GM23338 (cell line): ENCODE data around the gene TNS4. TPM values are rescaled to one million over a fixed set of nuclear protein-coding genes. Genes with fewer than 3 reads are reported as not detected.

Experiments
- ATAC-seq: fragments of 200-7000 bp; cut with Tn5 transposase; 3 replicates; pipeline ENCODE4 v1.9.1; 2020
- DNase-seq: peaks from one replicate; pipeline ENCODE4 v3.0.0-alpha.2; 2015; ENCODE audit warnings: low spot score
- H2AFZ ChIP-seq: fragments of 200-600 bp; sonication (generic); 2 replicates; pipeline ENCODE4 v1.8.0; 2016; ENCODE audit warnings: antibody characterized with exemption, mild to moderate bottlenecking, moderate library complexity
- H3F3A ChIP-seq: fragments of 200-600 bp; sonication (generic); replicated peaks from 2 replicates; pipeline ENCODE4 v1.8.0; 2017; ENCODE audit warnings: antibody characterized with exemption, mixed run types, low read depth
- H3K27ac ChIP-seq: fragments of 200-600 bp; sonication (generic); 2 replicates; pipeline ENCODE4 v1.6.1; 2016; ENCODE audit warnings: low read depth
- H3K27me3 ChIP-seq: fragments of 200-600 bp; sonication (generic); 2 replicates; pipeline ENCODE4 v1.8.0; 2016; ENCODE audit warnings: mild to moderate bottlenecking, mixed run types, moderate library complexity; ENCODE audit not compliant: insufficient read depth
- H3K36me3 ChIP-seq: fragments of 200-600 bp; sonication (generic); 2 replicates; pipeline ENCODE4 v1.8.0; 2016; ENCODE audit warnings: mild to moderate bottlenecking; ENCODE audit not compliant: insufficient read depth
- H3K4me1 ChIP-seq: fragments of 200-600 bp; sonication (generic); 2 replicates; pipeline ENCODE4 v1.8.0; 2016; ENCODE audit warnings: mild to moderate bottlenecking, moderate library complexity; ENCODE audit not compliant: insufficient read depth
- H3K4me2 ChIP-seq: fragments of 200-600 bp; sonication (generic); 2 replicates; pipeline ENCODE4 v1.7.1; 2017; ENCODE audit warnings: mixed run types
- H3K4me3 ChIP-seq: fragments of 200-600 bp; sonication (generic); 2 replicates; pipeline ENCODE4 v1.6.1; 2016; ENCODE audit warnings: mixed run types
- H3K79me2 ChIP-seq: fragments of 200-600 bp; sonication (generic); replicated peaks from 2 replicates; pipeline ENCODE4 v1.8.0; 2017; ENCODE audit warnings: mild to moderate bottlenecking; ENCODE audit not compliant: insufficient read depth
- H3K9me2 ChIP-seq: fragments of 200-600 bp; sonication (generic); 2 replicates; pipeline ENCODE4 v1.8.0; 2017; ENCODE audit not compliant: insufficient read depth
- H4K20me1 ChIP-seq: fragments of 200-600 bp; sonication (generic); replicated peaks from 2 replicates; pipeline ENCODE4 v1.8.0; 2017; ENCODE audit warnings: mild to moderate bottlenecking; ENCODE audit not compliant: insufficient read depth
- H3K27ac Mint-ChIP-seq: 2 replicates; pipeline ENCODE4 v1.8.0; 2020; ENCODE audit warnings: inconsistent platforms, mild to moderate bottlenecking, moderate library complexity, mixed read lengths
- H3K27me3 Mint-ChIP-seq: 3 replicates; pipeline ENCODE4 v1.8.0; 2022; ENCODE audit warnings: low read depth, mild to moderate bottlenecking, moderate library complexity, mixed read lengths, inconsistent platforms; ENCODE audit not compliant: insufficient read depth, poor library complexity
- H3K36me3 Mint-ChIP-seq: 3 replicates; pipeline ENCODE4 v1.8.0; 2021; ENCODE audit warnings: low read depth, mild to moderate bottlenecking, inconsistent platforms, moderate library complexity, mixed read lengths
- H3K4me1 Mint-ChIP-seq: 3 replicates; pipeline ENCODE4 v1.8.0; 2020; ENCODE audit warnings: mild to moderate bottlenecking, inconsistent platforms, mixed read lengths
- H3K4me3 Mint-ChIP-seq: 3 replicates; pipeline ENCODE4 v1.8.0; 2021; ENCODE audit warnings: moderate library complexity, mild to moderate bottlenecking, inconsistent platforms, mixed read lengths
- H3K9me3 Mint-ChIP-seq: 3 replicates; pipeline ENCODE4 v1.8.0; 2020; ENCODE audit warnings: moderate library complexity, mild to moderate bottlenecking, inconsistent platforms, mixed read lengths
- CREB1 ChIP-seq: fragments of 250-450 bp; sonication (Bioruptor Pico); IDR thresholded peaks from 2 replicates; pipeline ENCODE4 v1.5.0; 2020; ENCODE audit warnings: low read depth, mild to moderate bottlenecking, moderate library complexity
- ETS1 ChIP-seq: IDR thresholded peaks from 2 replicates; pipeline ENCODE4 v1.6.1; 2016; ENCODE audit warnings: antibody characterized with exemption
- ZNF331 ChIP-seq: fragments of 250-450 bp; sonication (Bioruptor Pico); IDR thresholded peaks from 2 replicates; pipeline ENCODE4 v1.5.0; 2020; ENCODE audit warnings: low read depth, mild to moderate bottlenecking, moderate library complexity
- ZNF462 ChIP-seq: fragments of 250-450 bp; sonication (Bioruptor Pico); IDR thresholded peaks from 2 replicates; pipeline ENCODE4 v1.5.0; 2020; ENCODE audit warnings: mild to moderate bottlenecking, moderate library complexity
- polyA plus RNA-seq: library from polyadenylated mRNA; unstranded; fragments of >200 nt; fragmentation: Nextera tagmentation; extraction: Ambion mirVana; gene quantifications from 2 replicates; pipeline ENCODE4 v1.2.1, GENCODE V29; 2016
- total RNA-seq: library from RNA; depleted of rRNA; stranded (reverse); fragments of >200 nt; shearing (Covaris generic); gene quantifications from 2 replicates; pipeline ENCODE4 v1.2.3, GENCODE V29; 2014

Gene TNS4
- total and polyA plus RNA-seq, 2 experiments from 2014 or later: 0.31 to 4.9 TPM

GRCh38 chr17:40447806-40448205, 53.6 kb downstream of the TNS4 start (continued):
- TF ChIP-seq ZNF331 (CRISPR knock-in tag) (no peak), ZNF462 (CRISPR knock-in tag) (no peak)

DNA sequence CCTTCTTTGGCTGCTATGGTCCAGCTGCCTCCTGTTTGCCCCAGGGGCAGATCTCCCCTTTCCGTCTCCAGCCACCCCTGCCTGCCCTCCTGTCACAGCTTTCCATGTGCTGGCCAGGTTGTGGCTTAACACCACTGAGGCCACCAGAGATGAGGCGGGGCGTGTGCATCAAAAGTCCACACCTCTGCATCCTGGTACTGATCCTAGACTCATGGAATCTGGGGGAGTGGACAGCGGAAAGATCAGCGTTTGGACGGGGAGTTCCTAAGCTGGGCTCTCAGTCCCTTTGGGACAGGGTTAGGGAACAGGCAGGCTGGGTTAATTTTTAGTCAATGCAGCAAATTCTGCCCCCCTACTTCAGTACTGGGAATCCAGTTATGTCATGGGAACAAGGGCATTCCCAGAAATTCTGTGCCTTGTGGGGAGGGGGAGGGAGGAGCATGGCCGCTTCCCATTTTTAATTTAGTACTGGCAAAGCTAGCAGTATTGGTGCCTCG, 54.2 kb downstream of the TNS4 start:
- Mint-ChIP-seq H3K4me3 (no peak overlapping the region), H3K9me3 (no peaks in the 10 kb centered on the region), H3K36me3 (peaks cover 3% of the 10 kb centered on the region; the same call in 2 of the 3 replicates), H3K27ac (no peak overlapping the region), H3K4me1 (peaks cover 43% of the 10 kb centered on the region), H3K27me3 (peaks cover 9% of the 10 kb centered on the region)
- Histone ChIP-seq H4K20me1 (no peaks in the 10 kb centered on the region), H3K27me3 (peaks cover 11% of the 10 kb centered on the region; the same call in 1 of the 2 replicates), H3K4me2 (no peak overlapping the region), H3K9me2 (no peaks in the 10 kb centered on the region), H3K4me3 (no peak overlapping the region), H3K4me1 (peaks cover 38% of the 10 kb centered on the region), H2AFZ (no peak overlapping the region), H3K79me2 (peaks cover 67% of the 10 kb centered on the region), H3F3A (peaks cover 5% of the 10 kb centered on the region; the same call in 1 of the 2 replicates), H3K27ac (no peak overlapping the region), H3K36me3 (no peaks in the 10 kb centered on the region)
- TF ChIP-seq ZNF331 (CRISPR knock-in tag) (no peak), ETS1 (no peak), CREB1 (CRISPR knock-in tag) (no peak), ZNF462 (CRISPR knock-in tag) (no peak)
- no peak for ATAC-seq
- DNase-seq: no peak
